Pancreas (tissue), 10 donors: Measurements from ENCODE around the gene RBM15. TPM values are rescaled to one million over a fixed set of nuclear protein-coding genes. Genes with fewer than 3 reads are reported as not detected.

Experiments
- ATAC-seq, 4 donors: fragments of 200-7000 bp; cut with Tn5 transposase; one replicate each; pipeline versions ENCODE4 v1.8.0 to v1.9.1; 2020; ENCODE audit warnings: mild to moderate bottlenecking in 4 of 4, moderate library complexity in 4 of 4
- DNase-seq, 6 donors: peaks; one replicate each; pipeline ENCODE4 v3.0.0-alpha.2; 2020
- FAIRE-seq: peaks from 2 replicates; lab custom pipeline; 2012; peaks lifted over from hg19 to GRCh38; lab: Jason Lieb, UNC
- H3K27ac ChIP-seq, 4 donors: fragments of 200-600 bp; sonication (generic); 1 replicate in 3 of 4; 2 replicates in 1 of 4; pipeline versions ENCODE4 v1.5.0 to v1.8.0; 2020
- H3K27me3 ChIP-seq, 4 donors: fragments of 200-600 bp; one replicate each; pipeline ENCODE4 v1.8.0; 2021
- H3K36me3 ChIP-seq, 3 donors: fragments of 200-600 bp; sonication (generic) in 1 of 3; one replicate each; pipeline versions ENCODE4 v1.5.0 to v1.8.0; 2020 to 2021
- H3K4me1 ChIP-seq, 3 donors: fragments of 200-600 bp; one replicate each; pipeline ENCODE4 v1.8.0; 2021
- H3K4me3 ChIP-seq, 4 donors: fragments of 200-600 bp; sonication (generic) in 2 of 4; one replicate each; pipeline versions ENCODE4 v1.5.0 to v1.8.0; 2020 to 2021
- H3K9me3 ChIP-seq, 4 donors: fragments of 200-600 bp; one replicate each; pipeline ENCODE4 v1.8.0; 2021
- whole genome bisulfite sequencing, 2 donors: extraction: QIAGEN DNeasy Blood & Tissue Kit; methylation state at CpG; one replicate each; pipeline ENCODE4 v1.1.7; 2013; 5-methylcytosine and 5-hydroxymethylcytosine counted together
- intact Hi-C, 3 donors: fragments of 100-400 bp; cut with DNase I; formaldehyde crosslinking; loops; one replicate each; pipeline versions ENCODE4 v1.11.1 to v1.14.2; 2022
- polyA plus RNA-seq, 2 donors: library from polyadenylated mRNA; stranded (reverse); fragments of 200-250 nt; gene quantifications; one replicate each; pipeline ENCODE4 v1.2.3, GENCODE V29; 2013
- total RNA-seq, 6 donors: library from RNA; stranded (reverse); fragmentation: NEBNext Ultra II Directional in 4 of 6; extraction: Animal tissue kit (Norgen Biotek cat#: 25700) in 4 of 6; gene quantifications; one replicate each; pipeline versions ENCODE4 v1.2.1 to v1.2.4, GENCODE V29; 2021 to 2023
- TF ChIP-seq, protein P1 (sequence below), 4 donors: fragments of 200-600 bp; sonication (generic) in 3 of 4; IDR thresholded peaks; one replicate each; pipeline versions ENCODE4 v1.5.0 to v1.8.0; 2021; ENCODE audit warnings: antibody characterized with exemption in 4 of 4
- donor health status: healthy with polysubstance abuse.
- donor health status: DM: no; HTN: no; CAD: no; lungs with moderate emphysema.
- donor health status: DM: no; HTN: no; CAD: no.
- donor health status: control.
- donor health status: control.
- donor health status: Bipolar disorder and iron deficiency.
- donor health status: DM: yes; HTN: yes; CAD: no.
- donor health status: DM: no; HTN: no; CAD: no.
- donor health status: DM: no; HTN: no; CAD: no.
- donor health status: DM: yes; HTN: yes; CAD: no.

RBM15 gene
- total and polyA plus RNA-seq, 8 donors = 1.6 to 14.2 (median 7.7) TPM

DNA sequence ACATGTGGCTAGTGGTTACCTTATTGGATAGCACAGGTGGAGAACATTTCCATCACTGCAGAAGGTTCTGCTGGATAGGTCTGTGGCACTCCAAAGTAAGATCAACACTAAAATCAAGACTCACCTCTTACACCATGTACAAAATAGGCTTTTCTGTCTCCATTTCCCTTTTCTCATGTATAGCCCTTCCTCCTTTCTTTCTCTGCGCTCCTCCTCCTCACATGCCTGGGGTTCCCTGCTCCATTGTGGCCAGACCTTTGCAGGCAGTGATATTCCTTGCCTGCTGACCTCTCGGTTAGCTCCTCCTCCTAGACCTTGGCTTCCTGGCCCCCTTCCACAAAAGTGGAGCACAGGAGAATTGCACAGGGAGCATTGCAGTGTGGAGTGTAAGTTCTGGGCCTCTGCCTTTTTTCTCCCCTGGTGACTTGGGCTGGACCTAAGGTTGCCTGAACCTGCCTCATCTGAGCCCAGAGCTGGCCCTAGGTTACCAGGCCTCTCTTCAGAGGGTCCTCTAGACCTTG lies 33.2 kb upstream of the RBM15 start:
- intact Hi-C loops = no loop called here
- WGBS, 2 donors = 59 to 66% methylated on average over 2 of the region's 2 CpGs
- Histone ChIP-seq H3K9me3 (no peaks in the 10 kb centered on the region), H3K4me1 (peaks cover 0 to 5% (median 0%) of the 10 kb centered on the region in 3 donors), H3K27me3 (no peaks in the 10 kb centered on the region), H3K36me3 (no peaks in the 10 kb centered on the region), H3K27ac (no peak overlapping the region), H3K4me3 (no peak overlapping the region)
- ATAC-seq (peak in 2 of 4 donors; percentile 75), FAIRE-seq (no peak), DNase-seq (peak in 4 of 6 donors; percentile 18 to 51 (median 42))
- TF ChIP-seq, protein P1, sequence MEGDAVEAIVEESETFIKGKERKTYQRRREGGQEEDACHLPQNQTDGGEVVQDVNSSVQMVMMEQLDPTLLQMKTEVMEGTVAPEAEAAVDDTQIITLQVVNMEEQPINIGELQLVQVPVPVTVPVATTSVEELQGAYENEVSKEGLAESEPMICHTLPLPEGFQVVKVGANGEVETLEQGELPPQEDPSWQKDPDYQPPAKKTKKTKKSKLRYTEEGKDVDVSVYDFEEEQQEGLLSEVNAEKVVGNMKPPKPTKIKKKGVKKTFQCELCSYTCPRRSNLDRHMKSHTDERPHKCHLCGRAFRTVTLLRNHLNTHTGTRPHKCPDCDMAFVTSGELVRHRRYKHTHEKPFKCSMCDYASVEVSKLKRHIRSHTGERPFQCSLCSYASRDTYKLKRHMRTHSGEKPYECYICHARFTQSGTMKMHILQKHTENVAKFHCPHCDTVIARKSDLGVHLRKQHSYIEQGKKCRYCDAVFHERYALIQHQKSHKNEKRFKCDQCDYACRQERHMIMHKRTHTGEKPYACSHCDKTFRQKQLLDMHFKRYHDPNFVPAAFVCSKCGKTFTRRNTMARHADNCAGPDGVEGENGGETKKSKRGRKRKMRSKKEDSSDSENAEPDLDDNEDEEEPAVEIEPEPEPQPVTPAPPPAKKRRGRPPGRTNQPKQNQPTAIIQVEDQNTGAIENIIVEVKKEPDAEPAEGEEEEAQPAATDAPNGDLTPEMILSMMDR (IDR thresholded peaks at IDR 0.05) = no peak

DNA sequence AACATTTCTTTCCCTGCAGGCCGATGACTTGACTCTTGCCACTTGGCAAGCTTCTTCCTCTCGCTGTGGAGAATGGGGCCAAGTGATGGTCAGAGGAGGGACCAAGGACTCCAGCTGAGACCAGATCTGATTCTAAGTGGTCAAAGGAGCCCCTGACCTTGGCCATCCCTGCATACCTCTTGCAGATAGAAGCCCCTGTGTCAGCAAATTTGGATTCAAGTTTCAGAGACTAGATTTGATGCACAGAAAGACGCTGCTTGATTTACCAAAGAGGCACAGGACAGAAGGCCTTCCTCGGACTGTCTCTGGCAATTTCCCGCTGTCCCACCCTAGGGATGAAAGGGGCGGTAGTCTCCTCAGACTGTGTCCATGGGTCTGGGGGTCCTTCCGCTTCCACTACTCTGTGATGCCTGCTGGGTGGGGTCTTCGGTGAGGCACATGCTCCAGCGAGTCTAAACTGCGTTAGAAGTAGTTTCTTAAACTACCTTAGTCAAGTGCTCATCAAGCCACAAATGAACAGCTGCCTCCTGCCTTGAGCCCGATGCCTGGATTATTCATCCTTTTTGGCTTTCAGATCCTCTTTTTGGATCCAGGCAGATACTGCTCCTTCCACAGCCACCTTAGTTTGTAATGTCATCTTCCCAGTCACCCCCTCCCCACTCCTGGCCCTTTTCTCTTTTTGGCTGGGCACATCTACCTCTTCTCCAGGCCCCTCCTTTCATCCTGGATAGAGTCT lies 31.8 kb upstream of the RBM15 start:
- 77 to 80% methylated on average over 11 of the region's 11 CpGs for WGBS, 2 donors
- no peaks in the 10 kb centered on the region for H3K36me3 ChIP-seq
- H3K27me3 ChIP-seq = no peaks in the 10 kb centered on the region
- peaks cover 0 to 6% (median 0%) of the 10 kb centered on the region in 3 donors for H3K4me1 ChIP-seq
- DNase-seq = no peak
- H3K27ac ChIP-seq = no peak overlapping the region
- H3K9me3 ChIP-seq = no peaks in the 10 kb centered on the region
- ATAC-seq = no peak
- no peak overlapping the region for H3K4me3 ChIP-seq
- TF ChIP-seq, protein P1 (IDR thresholded peaks at IDR 0.05) = no peak
- no peak for FAIRE-seq
- intact Hi-C loops = no loop called here

DNA sequence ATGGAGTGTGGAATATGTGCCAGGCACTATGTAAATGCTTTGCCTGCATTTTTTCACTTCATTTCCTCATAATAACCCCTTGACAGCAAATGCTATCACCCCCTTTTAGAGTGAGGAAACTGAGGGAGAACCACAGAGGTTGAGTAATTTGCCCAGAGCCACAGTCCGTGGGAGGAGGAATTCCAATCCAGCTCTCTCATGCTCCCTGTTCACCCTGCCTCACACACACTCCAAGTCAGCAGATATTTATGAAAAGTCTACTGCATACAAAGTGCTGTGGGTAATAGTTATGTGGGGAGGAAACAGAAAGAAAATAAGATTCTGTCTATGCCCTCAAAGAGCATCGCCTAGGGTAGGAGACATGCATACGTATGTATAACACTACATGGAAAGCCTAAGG lies 30.9 kb upstream of the RBM15 start:
- H3K4me1 ChIP-seq = peaks cover 0 to 9% (median 0%) of the 10 kb centered on the region in 3 donors
- H3K27ac ChIP-seq = peak overlapping the region in 1 of 4 donors; percentile 31
- no peak overlapping the region for H3K4me3 ChIP-seq
- 82 to 86% methylated on average over 3 of the region's 3 CpGs for WGBS, 2 donors
- ATAC-seq (peak in 2 of 4 donors; percentile 33 to 37), FAIRE-seq (no peak), DNase-seq (no peak)
- no peaks in the 10 kb centered on the region for H3K27me3 ChIP-seq
- intact Hi-C loops = no loop called here
- H3K9me3 ChIP-seq = no peaks in the 10 kb centered on the region
- H3K36me3 ChIP-seq = no peaks in the 10 kb centered on the region
- TF ChIP-seq, protein P1 (IDR thresholded peaks at IDR 0.05) = no peak

DNA sequence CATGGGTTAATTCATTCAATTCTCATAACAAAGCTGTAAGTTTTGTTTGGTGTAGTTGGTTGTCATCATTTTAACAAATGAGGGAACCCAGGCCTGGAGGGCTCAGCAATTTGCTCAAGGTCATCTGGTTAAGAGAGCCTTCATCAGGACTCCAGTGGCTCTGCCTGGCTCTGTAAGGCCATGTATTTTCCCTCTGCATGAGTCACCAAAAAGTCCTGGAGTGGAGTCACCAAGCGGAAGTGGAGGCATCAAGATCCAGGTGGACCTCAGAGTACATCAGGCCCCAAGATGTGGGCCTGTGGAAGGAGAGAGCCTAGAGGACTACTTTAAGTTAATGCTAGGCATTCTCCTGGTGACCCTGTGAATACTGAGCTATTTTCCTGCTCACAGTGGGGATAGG lies 30.0 kb upstream of the RBM15 start:
- H3K4me3 ChIP-seq = no peak overlapping the region
- H3K9me3 ChIP-seq = no peaks in the 10 kb centered on the region
- DNase-seq (peak in 1 of 6 donors; percentile 25), ATAC-seq (peak in 2 of 4 donors; percentile 40 to 51), FAIRE-seq (no peak)
- H3K4me1 ChIP-seq = peaks cover 0 to 9% (median 0%) of the 10 kb centered on the region in 3 donors
- H3K27ac ChIP-seq = peak overlapping the region in 1 of 4 donors; percentile 31
- WGBS, 2 donors = 78 to 93% methylated on average over 1 of the region's 1 CpG
- H3K27me3 ChIP-seq = no peaks in the 10 kb centered on the region
- TF ChIP-seq, protein P1 (IDR thresholded peaks at IDR 0.05) = no peak
- no peaks in the 10 kb centered on the region for H3K36me3 ChIP-seq
- intact Hi-C loops = no loop called here

DNA sequence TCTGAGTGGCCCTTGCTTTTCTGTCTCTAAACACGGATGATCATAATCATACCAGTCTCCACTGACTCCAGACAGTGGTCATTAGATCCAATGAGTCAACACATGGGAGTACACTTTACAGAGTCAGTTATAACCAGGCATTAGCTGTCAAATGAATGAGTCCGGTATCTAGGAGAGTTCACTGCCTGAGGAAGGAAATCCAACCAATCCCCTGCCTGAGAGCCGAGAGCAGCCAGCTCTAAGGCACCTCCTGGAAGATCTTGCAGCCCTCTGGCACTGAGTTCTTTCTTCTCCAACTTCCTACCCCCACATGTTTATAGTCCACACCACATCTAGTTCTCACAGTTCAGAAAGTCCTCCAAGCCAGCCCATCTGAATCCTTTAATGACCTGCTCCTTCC lies 29.4 kb upstream of the RBM15 start:
- WGBS, 2 donors = 71 to 75% methylated on average over 3 of the region's 3 CpGs
- H3K27me3 ChIP-seq = no peaks in the 10 kb centered on the region
- intact Hi-C loops = loop anchor here (2.0 to 10.0 kb wide), 3 partner anchors 103 to 155 kb away; no protein-coding TSS in a partner anchor
- peaks cover 0 to 9% (median 0%) of the 10 kb centered on the region in 3 donors for H3K4me1 ChIP-seq
- ATAC-seq = peak in 1 of 4 donors; percentile 53
- no peak overlapping the region for H3K4me3 ChIP-seq
- no peak for DNase-seq
- FAIRE-seq = no peak
- peak overlapping the region in 1 of 4 donors; percentile 31 for H3K27ac ChIP-seq
- no peaks in the 10 kb centered on the region for H3K36me3 ChIP-seq
- TF ChIP-seq, protein P1 (IDR thresholded peaks at IDR 0.05) = no peak
- H3K9me3 ChIP-seq = no peaks in the 10 kb centered on the region
